HCT116 (cell line): ENCODE data around the gene XKR7. TPM values are rescaled to one million over a fixed set of nuclear protein-coding genes. Genes with fewer than 3 reads are reported as not detected.

ENCODE experiments used
- ATAC-seq: fragments of 200-7000 bp; cut with Tn5 transposase; 2 replicates; pipeline ENCODE4 v1.9.1; 2020; ENCODE audit warnings: mild to moderate bottlenecking, moderate library complexity
- BruUV-seq: library from RNA; stranded (reverse); fragments of 400-500 nt; replicated peaks from 2 replicates; lab custom pipeline; 2021; lab: Mats Ljungman, UMichigan
- CTCF ChIA-PET: fragments of 300-600 bp; sonication (Branson Sonifier 250); formaldehyde crosslinking; loops from one replicate; lab custom pipeline; 2021; ENCODE audit warnings: antibody characterized with exemption; lab: Charles Lee
- POLR2A ChIA-PET: fragments of 300-600, 350-600 bp; sonication (Branson Sonifier 250); formaldehyde crosslinking; loops from one replicate; lab custom pipeline; 2021; ENCODE audit warnings: antibody characterized with exemption; lab: Charles Lee
- RAD21 ChIA-PET, 2 experiments: fragments of 300-600 bp; sonication (Branson Sonifier 250); formaldehyde crosslinking; loops; one replicate each; lab custom pipeline; 2023; ENCODE audit warnings: low total read pairs in 2 of 2; ENCODE audit not compliant: uncharacterized antibody in 2 of 2, unreplicated experiment in 2 of 2, low non-redundant PET in 1 of 2; lab: Charles Lee
- DNase-seq: peaks from one replicate; pipeline ENCODE4 v3.0.0-alpha.2; 2010; ENCODE audit warnings: low read depth, low spot score
- H2AFZ ChIP-seq: fragments of 200-600 bp; shearing (Covaris generic), sonication (generic); 2 replicates; pipeline ENCODE4 v1.6.1; 2017; ENCODE audit warnings: low read depth, mixed run types, mixed read lengths, antibody characterized with exemption, low read length; ENCODE audit not compliant: poor library complexity, severe bottlenecking
- H3K27ac ChIP-seq: 2 replicates; pipeline ENCODE4 v1.5.1; 2012; ENCODE audit warnings: low read depth, low read length
- H3K27me3 ChIP-seq: fragments of 200-600 bp; sonication (generic); 2 replicates; pipeline ENCODE4 v1.6.1; 2016; ENCODE audit warnings: mixed run types, low read length, mixed read lengths; ENCODE audit not compliant: insufficient read depth
- H3K36me3 ChIP-seq, 2 experiments: fragments of 200-500 bp in 1 of 2; fragments of 200-600 bp in 1 of 2; sonication (Bioruptor generic) in 1 of 2; sonication (generic) in 1 of 2; 2 replicates each; pipeline versions ENCODE4 v1.5.1 to v1.6.1; 2014 to 2016; ENCODE audit warnings: low read length in 2 of 2, inconsistent platforms in 1 of 2, mixed read lengths in 1 of 2, mixed run types in 1 of 2; ENCODE audit not compliant: insufficient read depth in 2 of 2, control insufficient read depth in 1 of 2
- H3K4me1 ChIP-seq, 2 experiments: fragments of 200-600 bp in 1 of 2; sonication (generic) in 1 of 2; 2 replicates each; pipeline versions ENCODE4 v1.5.1 to v1.6.1; 2012 to 2017; ENCODE audit warnings: low read length in 2 of 2, inconsistent platforms in 1 of 2, mild to moderate bottlenecking in 1 of 2, mixed read lengths in 1 of 2, mixed run types in 1 of 2, moderate library complexity in 1 of 2; ENCODE audit not compliant: insufficient read depth in 2 of 2, control insufficient read depth in 1 of 2
- H3K4me2 ChIP-seq: fragments of 200-600 bp; sonication (generic); 2 replicates; pipeline ENCODE4 v1.6.1; 2017; ENCODE audit warnings: mixed run types, low read length, mixed read lengths
- H3K4me3 ChIP-seq, 2 experiments: fragments of 200-600 bp in 1 of 2; sonication (generic) in 1 of 2; replicated peaks in 1 of 2; 2 replicates each; pipeline ENCODE4 v1.5.1; 2011 to 2016; ENCODE audit warnings: low read length in 2 of 2, control low read depth in 1 of 2, low read depth in 1 of 2, mild to moderate bottlenecking in 1 of 2, mixed read lengths in 1 of 2, mixed run types in 1 of 2
- H3K79me2 ChIP-seq: fragments of 200-600 bp; sonication (generic); 2 replicates; pipeline ENCODE4 v1.6.1; 2017; ENCODE audit warnings: mild to moderate bottlenecking, mixed run types, low read length, moderate library complexity, mixed read lengths; ENCODE audit not compliant: insufficient read depth
- H3K9ac ChIP-seq: fragments of 200-600 bp; sonication (generic); 2 replicates; pipeline ENCODE4 v1.6.1; 2016; ENCODE audit warnings: low read length, mixed read lengths
- H3K9me2 ChIP-seq: fragments of 200-600 bp; sonication (generic), shearing (Covaris generic); 2 replicates; pipeline ENCODE4 v1.6.1; 2017; ENCODE audit warnings: mixed run types, mild to moderate bottlenecking, moderate library complexity; ENCODE audit not compliant: insufficient read depth
- H3K9me3 ChIP-seq, 2 experiments: fragments of 200-500 bp in 1 of 2; fragments of 200-600 bp in 1 of 2; sonication (Bioruptor generic) in 1 of 2; sonication (generic) in 1 of 2; 2 replicates each; pipeline ENCODE4 v1.6.1; 2014 to 2017; ENCODE audit warnings: low read length in 2 of 2, mixed read lengths in 2 of 2, inconsistent platforms in 1 of 2, low read depth in 1 of 2, mild to moderate bottlenecking in 1 of 2, mixed run types in 1 of 2, moderate library complexity in 1 of 2; ENCODE audit not compliant: control insufficient read depth in 1 of 2, insufficient read depth in 1 of 2
- H4K20me1 ChIP-seq: fragments of 200-600 bp; sonication (generic), shearing (Covaris generic); 2 replicates; pipeline ENCODE4 v1.6.1; 2017; ENCODE audit warnings: mixed run types, mild to moderate bottlenecking, moderate library complexity; ENCODE audit not compliant: insufficient read depth
- CBX3 ChIP-seq: IDR thresholded peaks from 2 replicates; pipeline ENCODE4 v1.6.1; 2012; ENCODE audit warnings: low read depth
- CEBPB ChIP-seq: IDR thresholded peaks from 2 replicates; pipeline ENCODE4 v1.6.1; 2012; ENCODE audit warnings: low read depth
- CTCF ChIP-seq, 3 experiments: fragments of 200-600 bp in 1 of 3; sonication (generic) in 1 of 3; IDR thresholded peaks in 2 of 3; conservative IDR thresholded peaks in 1 of 3; 2 replicates each; pipeline ENCODE4 v1.5.1; 2012 to 2017; ENCODE audit warnings: low read depth in 2 of 3, low read length in 2 of 3, antibody characterized with exemption in 1 of 3, borderline replicate concordance in 1 of 3, control low read depth in 1 of 3, mild to moderate bottlenecking in 1 of 3, mixed read lengths in 1 of 3, mixed run types in 1 of 3, moderate library complexity in 1 of 3; ENCODE audit not compliant: insufficient read depth in 1 of 3
- EGR1 ChIP-seq: IDR thresholded peaks from 2 replicates; pipeline ENCODE4 v1.6.1; 2012; ENCODE audit warnings: low read depth
- EZH2 ChIP-seq: fragments of 200-600 bp; sonication (generic); IDR thresholded peaks from 2 replicates; pipeline ENCODE4 v1.6.1; 2017; ENCODE audit warnings: antibody characterized with exemption, mixed run types
- FOSL1 ChIP-seq: IDR thresholded peaks from 2 replicates; pipeline ENCODE4 v1.6.1; 2012; ENCODE audit warnings: low read depth
- JUND ChIP-seq: IDR thresholded peaks from 2 replicates; pipeline ENCODE4 v1.6.1; 2012
- POLR2A ChIP-seq: IDR thresholded peaks from 2 replicates; pipeline ENCODE4 v1.7.0; 2011; ENCODE audit warnings: borderline replicate concordance; ENCODE audit not compliant: insufficient read depth, insufficient read length; ENCODE audit errors: extremely low read depth
- POLR2AphosphoS5 ChIP-seq: IDR thresholded peaks from 2 replicates; pipeline ENCODE4 v1.6.1; 2011; ENCODE audit warnings: mild to moderate bottlenecking, low read depth, low read length, moderate library complexity
- RAD21 ChIP-seq: IDR thresholded peaks from 2 replicates; pipeline ENCODE4 v1.6.1; 2012; ENCODE audit warnings: low read depth, mild to moderate bottlenecking
- SIN3A ChIP-seq: IDR thresholded peaks from 2 replicates; pipeline ENCODE4 v1.6.1; 2012; ENCODE audit warnings: low read depth
- SP1 ChIP-seq: IDR thresholded peaks from 2 replicates; pipeline ENCODE4 v1.6.1; 2012; ENCODE audit warnings: low read depth
- YY1 ChIP-seq: IDR thresholded peaks from 2 replicates; pipeline ENCODE4 v1.6.1; 2011; ENCODE audit warnings: low read length, low read depth, moderate library complexity, mild to moderate bottlenecking; ENCODE audit not compliant: insufficient replicate concordance; ENCODE audit errors: extremely low read depth
- ZFX ChIP-seq: fragments of 450-650 bp; IDR thresholded peaks from 2 replicates; pipeline ENCODE4 v1.6.1; 2017
- ZNF274 ChIP-seq: fragments of 200-500 bp; sonication (Bioruptor generic); IDR thresholded peaks from 2 replicates; pipeline ENCODE4 v1.6.1; 2014; ENCODE audit warnings: mild to moderate bottlenecking, low read depth, low read length, inconsistent platforms
- intact Hi-C: fragments of 100-400 bp; cut with micrococcal nuclease; formaldehyde crosslinking; loops from 2 replicates; pipeline ENCODE4 v1.10.0; 2022
- total RNA-seq: library from RNA; stranded (reverse); gene quantifications from one replicate; pipeline ENCODE4 v1.2.1, GENCODE V29; 2021; ENCODE audit not compliant: unreplicated experiment
- TF ChIP-seq, protein P1 (sequence below): IDR thresholded peaks from 2 replicates; pipeline ENCODE4 v1.6.1; 2012
- TF ChIP-seq, protein P2 (sequence below): IDR thresholded peaks from 2 replicates; pipeline ENCODE4 v1.6.1; 2011; ENCODE audit warnings: mild to moderate bottlenecking, low read length, moderate library complexity; ENCODE audit not compliant: insufficient replicate concordance; ENCODE audit errors: extremely low read depth

Gene XKR7
- total RNA-seq, 1 experiment from 2014 or later, result not detected

- H2AFZ ChIP-seq, result no peak overlapping the region
- no peaks in the 10 kb centered on the region for H4K20me1 ChIP-seq
- H3K9me3 ChIP-seq, result no peaks in the 10 kb centered on the region
- no peak overlapping the region for H3K27ac ChIP-seq
- H3K9me2 ChIP-seq, result no peaks in the 10 kb centered on the region
- no peak overlapping the region for H3K4me3 ChIP-seq
- POLR2A ChIA-PET, result interaction anchor here (1.4 to 2.2 kb wide), 2 partner anchors 10 to 155 kb away, joined by 3 to 6 read pairs; no protein-coding TSS in a partner anchor
- no peak for ATAC-seq
- intact Hi-C loops, result no loop called here
- no peaks in the 10 kb centered on the region for H3K79me2 ChIP-seq
- CTCF ChIA-PET, result interaction anchor here (0.9 to 1.5 kb wide), 2 partner anchors 10 kb away, joined by 3 to 7 read pairs; no protein-coding TSS in a partner anchor
- no peak overlapping the region for H3K4me2 ChIP-seq
- no peak overlapping the region for H3K9ac ChIP-seq
- RAD21 ChIA-PET, result no interaction called here
- H3K27me3 ChIP-seq, result 0 out of 2 replicates have a peak, but pooled peaks cover 3% of the 10 kb centered on the region
- TF ChIP-seq SIN3A (no peak), JUND (no peak), YY1 (no peak), ZNF274 (no peak), CEBPB (no peak), CBX3 (no peak), CTCF (IDR thresholded peaks at IDR 0.05 in 2 of 3, conservative IDR thresholded peaks at IDR 0.05 in 1 of 3; ENCODE audit: borderline replicate concordance in 1 of 3, insufficient read depth in 1 of 3, low read depth in 2 of 3, low read length in 2 of 3) (no peak), EZH2 (no peak), EGR1 (no peak), ZFX (no peak), POLR2AphosphoS5 (no peak), FOSL1 (no peak), POLR2A (no peak), SP1 (no peak), RAD21 (no peak)
- TF ChIP-seq, protein P1, sequence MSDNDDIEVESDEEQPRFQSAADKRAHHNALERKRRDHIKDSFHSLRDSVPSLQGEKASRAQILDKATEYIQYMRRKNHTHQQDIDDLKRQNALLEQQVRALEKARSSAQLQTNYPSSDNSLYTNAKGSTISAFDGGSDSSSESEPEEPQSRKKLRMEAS, result no peak
- TF ChIP-seq, protein P2, sequence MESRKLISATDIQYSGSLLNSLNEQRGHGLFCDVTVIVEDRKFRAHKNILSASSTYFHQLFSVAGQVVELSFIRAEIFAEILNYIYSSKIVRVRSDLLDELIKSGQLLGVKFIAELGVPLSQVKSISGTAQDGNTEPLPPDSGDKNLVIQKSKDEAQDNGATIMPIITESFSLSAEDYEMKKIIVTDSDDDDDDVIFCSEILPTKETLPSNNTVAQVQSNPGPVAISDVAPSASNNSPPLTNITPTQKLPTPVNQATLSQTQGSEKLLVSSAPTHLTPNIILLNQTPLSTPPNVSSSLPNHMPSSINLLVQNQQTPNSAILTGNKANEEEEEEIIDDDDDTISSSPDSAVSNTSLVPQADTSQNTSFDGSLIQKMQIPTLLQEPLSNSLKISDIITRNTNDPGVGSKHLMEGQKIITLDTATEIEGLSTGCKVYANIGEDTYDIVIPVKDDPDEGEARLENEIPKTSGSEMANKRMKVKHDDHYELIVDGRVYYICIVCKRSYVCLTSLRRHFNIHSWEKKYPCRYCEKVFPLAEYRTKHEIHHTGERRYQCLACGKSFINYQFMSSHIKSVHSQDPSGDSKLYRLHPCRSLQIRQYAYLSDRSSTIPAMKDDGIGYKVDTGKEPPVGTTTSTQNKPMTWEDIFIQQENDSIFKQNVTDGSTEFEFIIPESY, result no peak
- H3K36me3 ChIP-seq, result no peaks in the 10 kb centered on the region
- no peaks in the 10 kb centered on the region for H3K4me1 ChIP-seq
- no TSS peak for BruUV-seq
- no peak for DNase-seq
These were observed 40.1 kb downstream of the XKR7 start for GRCh38 chr20:32007787-32008616.
